DOHH2 (cell line): ENCODE data around the gene ATP6V0A4.

ENCODE experiments used
- H3F3A ChIP-seq: fragments of 200-600 bp; sonication (generic), shearing (Covaris generic); 2 replicates; pipeline ENCODE4 v1.6.0; 2016; ENCODE audit warnings: antibody characterized with exemption, mild to moderate bottlenecking; ENCODE audit not compliant: control insufficient read depth, insufficient read depth
- H3K27ac ChIP-seq: fragments of 200-600 bp; sonication (generic); 2 replicates; pipeline ENCODE4 v1.5.1; 2014; ENCODE audit warnings: low read depth, mild to moderate bottlenecking, low read length, moderate library complexity
- H3K27me3 ChIP-seq: fragments of 200-600 bp; sonication (generic); 2 replicates; pipeline ENCODE4 v1.6.1; 2014; ENCODE audit warnings: mild to moderate bottlenecking, low read length, mixed read lengths; ENCODE audit not compliant: control insufficient read depth
- H3K36me3 ChIP-seq: fragments of 200-600 bp; sonication (generic); 2 replicates; pipeline ENCODE4 v1.6.1; 2014; ENCODE audit warnings: mild to moderate bottlenecking, low read length, moderate library complexity, mixed read lengths; ENCODE audit not compliant: control insufficient read depth
- H3K4me1 ChIP-seq: fragments of 200-600 bp; sonication (generic); 2 replicates; pipeline ENCODE4 v1.6.1; 2014; ENCODE audit warnings: mild to moderate bottlenecking, low read length, mixed read lengths; ENCODE audit not compliant: control insufficient read depth
- H3K4me2 ChIP-seq: fragments of 200-600 bp; sonication (generic); 2 replicates; pipeline ENCODE4 v1.6.0; 2014; ENCODE audit warnings: mild to moderate bottlenecking, low read length, moderate library complexity
- H3K4me3 ChIP-seq: fragments of 200-600 bp; sonication (generic); 2 replicates; pipeline ENCODE4 v1.5.1; 2014; ENCODE audit warnings: mild to moderate bottlenecking, low read length, mixed read lengths
- H3K79me2 ChIP-seq: fragments of 200-600 bp; sonication (generic); 2 replicates; pipeline ENCODE4 v1.6.1; 2014; ENCODE audit warnings: mild to moderate bottlenecking, low read length, mixed read lengths; ENCODE audit not compliant: control insufficient read depth
- H3K9me2 ChIP-seq: fragments of 200-600 bp; sonication (generic); replicated peaks from 2 replicates; pipeline ENCODE4 v1.6.1; 2014; ENCODE audit warnings: mild to moderate bottlenecking, low read length, mixed read lengths; ENCODE audit not compliant: control insufficient read depth
- H3K9me3 ChIP-seq: fragments of 200-600 bp; sonication (generic); 2 replicates; pipeline ENCODE4 v1.6.1; 2014; ENCODE audit warnings: antibody characterized with exemption, low read length, mixed read lengths; ENCODE audit not compliant: control insufficient read depth, insufficient read depth
- H4K20me1 ChIP-seq: fragments of 200-600 bp; sonication (generic); 2 replicates; pipeline ENCODE4 v1.6.0; 2014; ENCODE audit warnings: low read depth, mild to moderate bottlenecking, antibody characterized with exemption, low read length, moderate library complexity; ENCODE audit not compliant: control insufficient read depth, insufficient read depth
- EZH2phosphoT487 ChIP-seq: fragments of 200-600 bp; sonication (generic); IDR thresholded peaks from 2 replicates; pipeline ENCODE4 v1.6.1; 2017; ENCODE audit warnings: borderline replicate concordance, mild to moderate bottlenecking, antibody characterized with exemption, low read length, moderate library complexity, mixed read lengths
- TF ChIP-seq, protein P1 (sequence below): fragments of 200-600 bp; sonication (generic); IDR thresholded peaks from one replicate; pipeline ENCODE4 v1.5.1; 2014; ENCODE audit warnings: antibody characterized with exemption, mild to moderate bottlenecking, low read depth, low read length; ENCODE audit not compliant: poor library complexity, severe bottlenecking

ATP6V0A4 gene

DNA sequence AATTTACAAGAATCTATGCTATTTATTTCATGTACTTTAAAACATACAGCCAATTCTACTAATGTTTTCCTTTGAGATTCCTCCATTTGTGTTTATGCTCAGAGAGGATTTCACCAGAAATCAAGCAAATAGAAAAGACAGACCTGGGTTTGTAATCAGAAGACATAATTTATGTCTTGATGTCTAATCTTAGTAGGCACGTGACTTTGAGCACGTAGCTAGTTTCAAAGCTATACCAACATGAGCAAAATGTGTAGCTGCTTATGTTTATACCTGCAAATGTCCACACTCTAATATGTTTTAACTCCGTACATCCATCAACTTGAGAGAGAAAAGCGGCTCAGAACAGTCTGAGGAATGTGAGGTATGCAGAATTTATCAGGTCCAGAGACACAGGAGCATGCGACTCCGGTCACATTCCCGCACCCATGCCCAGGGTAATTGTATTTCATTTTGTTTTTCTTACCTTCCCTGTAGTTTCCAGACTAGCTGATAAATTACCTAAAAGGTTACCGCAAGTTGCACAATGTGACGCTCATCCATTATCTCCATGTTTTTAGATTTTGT is 136.8 kb downstream of the ATP6V0A4 start:
- H3K4me3 ChIP-seq = no peak overlapping the region
- H3K4me2 ChIP-seq = no peak overlapping the region
- H3K27me3 ChIP-seq = no peaks in the 10 kb centered on the region
- H3K9me2 ChIP-seq = no peaks in the 10 kb centered on the region
- H3K4me1 ChIP-seq = no peaks in the 10 kb centered on the region
- no peaks in the 10 kb centered on the region for H4K20me1 ChIP-seq
- no peak overlapping the region for H3K27ac ChIP-seq
- no peaks in the 10 kb centered on the region for H3K36me3 ChIP-seq
- H3K79me2 ChIP-seq = no peaks in the 10 kb centered on the region
- no peaks in the 10 kb centered on the region for H3F3A ChIP-seq
- TF ChIP-seq, protein P1, sequence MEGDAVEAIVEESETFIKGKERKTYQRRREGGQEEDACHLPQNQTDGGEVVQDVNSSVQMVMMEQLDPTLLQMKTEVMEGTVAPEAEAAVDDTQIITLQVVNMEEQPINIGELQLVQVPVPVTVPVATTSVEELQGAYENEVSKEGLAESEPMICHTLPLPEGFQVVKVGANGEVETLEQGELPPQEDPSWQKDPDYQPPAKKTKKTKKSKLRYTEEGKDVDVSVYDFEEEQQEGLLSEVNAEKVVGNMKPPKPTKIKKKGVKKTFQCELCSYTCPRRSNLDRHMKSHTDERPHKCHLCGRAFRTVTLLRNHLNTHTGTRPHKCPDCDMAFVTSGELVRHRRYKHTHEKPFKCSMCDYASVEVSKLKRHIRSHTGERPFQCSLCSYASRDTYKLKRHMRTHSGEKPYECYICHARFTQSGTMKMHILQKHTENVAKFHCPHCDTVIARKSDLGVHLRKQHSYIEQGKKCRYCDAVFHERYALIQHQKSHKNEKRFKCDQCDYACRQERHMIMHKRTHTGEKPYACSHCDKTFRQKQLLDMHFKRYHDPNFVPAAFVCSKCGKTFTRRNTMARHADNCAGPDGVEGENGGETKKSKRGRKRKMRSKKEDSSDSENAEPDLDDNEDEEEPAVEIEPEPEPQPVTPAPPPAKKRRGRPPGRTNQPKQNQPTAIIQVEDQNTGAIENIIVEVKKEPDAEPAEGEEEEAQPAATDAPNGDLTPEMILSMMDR = no peak
- no peak for TF ChIP-seq EZH2phosphoT487
- no peaks in the 10 kb centered on the region for H3K9me3 ChIP-seq

GRCh38 chr7:138658889-138659288 is 139.1 kb downstream of the ATP6V0A4 start:
- Histone ChIP-seq H3K9me3 (0 out of 2 replicates have a peak, but pooled peaks cover 2% of the 10 kb centered on the region), H3K9me2 (no peaks in the 10 kb centered on the region), H3K4me3 (no peak overlapping the region), H3K36me3 (no peaks in the 10 kb centered on the region), H3K79me2 (no peaks in the 10 kb centered on the region), H3K4me2 (no peak overlapping the region), H3K4me1 (no peaks in the 10 kb centered on the region), H3F3A (no peaks in the 10 kb centered on the region), H3K27ac (no peak overlapping the region), H4K20me1 (no peaks in the 10 kb centered on the region), H3K27me3 (no peaks in the 10 kb centered on the region)
- no peak for TF ChIP-seq EZH2phosphoT487
- TF ChIP-seq, protein P1 = no peak

DNA sequence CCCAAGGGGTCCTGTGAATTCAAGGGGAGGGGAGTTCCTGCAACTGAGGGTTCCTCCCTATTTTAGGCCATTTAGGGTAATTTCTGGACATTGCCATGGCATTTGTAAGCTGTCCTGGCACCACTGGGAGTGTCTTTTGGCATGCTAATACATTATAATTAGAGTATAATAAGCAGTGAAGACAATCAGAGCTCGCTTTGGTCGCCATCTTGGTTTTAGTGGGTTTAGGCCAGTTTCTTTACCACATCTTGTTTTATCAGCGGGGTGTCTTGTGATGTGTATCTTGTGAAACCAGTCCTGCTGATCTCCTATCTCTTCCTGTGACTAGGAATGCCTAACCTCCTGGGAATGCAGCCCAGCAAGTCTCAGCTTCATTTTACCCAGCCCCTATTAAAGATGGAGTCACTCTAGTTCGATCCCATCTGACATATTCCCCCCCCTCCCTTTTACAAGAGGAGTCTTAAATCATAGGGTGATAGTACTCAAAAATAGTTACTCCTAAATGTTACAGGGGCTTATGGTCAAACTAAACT is 140.1 kb downstream of the ATP6V0A4 start:
- Histone ChIP-seq H3K36me3 (no peaks in the 10 kb centered on the region), H3K9me3 (0 out of 2 replicates have a peak, but pooled peaks cover 2% of the 10 kb centered on the region), H4K20me1 (no peaks in the 10 kb centered on the region), H3K27me3 (no peaks in the 10 kb centered on the region), H3K27ac (no peak overlapping the region), H3K79me2 (no peaks in the 10 kb centered on the region), H3K9me2 (no peaks in the 10 kb centered on the region), H3K4me1 (no peaks in the 10 kb centered on the region), H3K4me3 (no peak overlapping the region), H3F3A (no peaks in the 10 kb centered on the region), H3K4me2 (no peak overlapping the region)
- TF ChIP-seq EZH2phosphoT487 = no peak
- TF ChIP-seq, protein P1 = no peak
